Transverse colon (tissue), 4 donors: ENCODE results near the gene KCNQ2. TPM values are rescaled to one million over a fixed set of nuclear protein-coding genes. Genes with fewer than 3 reads are reported as not detected.

ENCODE experiments used
- DNase-seq: peaks from one replicate; pipeline ENCODE4 v3.0.0-alpha.2; 2019
- H3K27ac ChIP-seq, 4 donors: fragments of 200-600 bp; sonication (generic); 2 replicates each; pipeline ENCODE4 v1.5.1; 2016 to 2018; ENCODE audit warnings: inconsistent platforms in 4 of 4
- H3K27me3 ChIP-seq: fragments of 200-600 bp; sonication (generic); 2 replicates; pipeline ENCODE4 v1.5.1; 2017; ENCODE audit warnings: inconsistent platforms
- H3K36me3 ChIP-seq, 4 donors: fragments of 200-600 bp; sonication (generic); 2 replicates each; pipeline ENCODE4 v1.5.1; 2017 to 2019; ENCODE audit warnings: inconsistent platforms in 4 of 4
- H3K4me1 ChIP-seq, 4 donors: fragments of 200-600 bp; sonication (generic); 2 replicates each; pipeline ENCODE4 v1.5.1; 2017 to 2020; ENCODE audit warnings: inconsistent platforms in 4 of 4
- H3K4me3 ChIP-seq, 4 donors: fragments of 200-600 bp; sonication (generic); 1 replicate in 1 of 4; 2 replicates in 3 of 4; pipeline versions ENCODE4 v1.5.1 to v1.6.1; 2017 to 2019; ENCODE audit warnings: inconsistent platforms in 4 of 4
- H3K9me3 ChIP-seq, 2 donors: fragments of 200-600 bp; sonication (generic); 2 replicates each; pipeline ENCODE4 v1.5.1; 2017 to 2019; ENCODE audit warnings: inconsistent platforms in 2 of 2
- EP300 ChIP-seq: sonication (generic); formaldehyde crosslinking; IDR thresholded peaks from one replicate; pipeline ENCODE4 v1.6.1; 2017; ENCODE audit warnings: antibody characterized with exemption, low read depth
- POLR2A ChIP-seq: fragments of 450-650 bp; IDR thresholded peaks from one replicate; pipeline ENCODE4 v1.6.1; 2016; ENCODE audit warnings: antibody characterized with exemption, mild to moderate bottlenecking, moderate library complexity
- POLR2AphosphoS5 ChIP-seq, 3 donors: sonication (generic); formaldehyde crosslinking; IDR thresholded peaks; one replicate each; pipeline ENCODE4 v1.6.1; 2016; ENCODE audit warnings: antibody characterized with exemption in 3 of 3
- WGBS, 2 donors: methylation state at CpG; one replicate each; pipeline ENCODE4 v1.1.5; 2018; ENCODE audit warnings: low coverage in 1 of 2; 5-methylcytosine and 5-hydroxymethylcytosine counted together
- in situ Hi-C, 4 donors: fragments of 200-750 bp; cut with MboI; loops; one replicate each; pipeline versions ENCODE4 v1.15.0 to v1.15.1; 2017; ENCODE audit warnings: low sequenced_read_pairs in 3 of 4, low pct_ligation_motif_present in 1 of 4, low pct_unique_long_range_greater_than_20kb in 1 of 4
- intact Hi-C: fragments of 100-400 bp; cut with DNase I; formaldehyde crosslinking; loops from one replicate; pipeline ENCODE4 v1.15.1; 2023; ENCODE audit warnings: low total_unique reads
- total RNA-seq, 4 donors: library from RNA; depleted of rRNA; stranded (reverse); fragments of >200 nt; gene quantifications; one replicate each; pipeline ENCODE4 v1.1.0, GENCODE V29; 2016
- TF ChIP-seq, protein P1 (sequence below), 5 experiments: fragments of 200-600 bp in 3 of 5; fragments of 450-650 bp in 2 of 5; sonication (generic) in 3 of 5; IDR thresholded peaks; 1 replicate in 2 of 5; 2 replicates in 3 of 5; pipeline ENCODE4 v1.5.1; 2016 to 2017; ENCODE audit warnings: antibody characterized with exemption in 5 of 5, inconsistent platforms in 3 of 5, mild to moderate bottlenecking in 2 of 5, moderate library complexity in 1 of 5

Gene KCNQ2
- total RNA-seq, 4 donors from 2014 or later: 0.32 to 0.41 (median 0.37) TPM; not detected in 1

DNA sequence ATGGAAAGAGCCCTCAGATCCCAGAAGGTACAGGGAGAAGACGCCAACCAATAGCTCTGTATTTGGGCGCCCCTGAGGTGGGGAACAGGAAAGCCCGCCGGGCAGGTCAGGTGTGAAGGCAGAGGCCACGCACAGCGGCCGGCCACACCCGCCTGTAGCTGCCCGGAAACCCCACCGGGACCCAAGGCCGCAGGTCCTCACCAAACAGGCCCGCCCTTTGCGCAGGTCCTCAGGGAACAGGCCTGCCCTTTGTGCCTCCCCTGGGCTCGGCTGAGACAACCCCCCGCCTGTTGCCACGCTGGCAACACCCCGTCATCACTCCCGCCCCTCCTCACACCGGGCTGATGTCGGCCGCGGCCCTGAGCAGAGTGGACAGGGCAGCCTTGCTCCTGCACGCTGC is 66.4 kb downstream of the KCNQ2 start:
- TF ChIP-seq EP300: no peak
- TF ChIP-seq POLR2AphosphoS5 (IDR thresholded peaks at IDR 0.05): no peak
- TF ChIP-seq, protein P1, sequence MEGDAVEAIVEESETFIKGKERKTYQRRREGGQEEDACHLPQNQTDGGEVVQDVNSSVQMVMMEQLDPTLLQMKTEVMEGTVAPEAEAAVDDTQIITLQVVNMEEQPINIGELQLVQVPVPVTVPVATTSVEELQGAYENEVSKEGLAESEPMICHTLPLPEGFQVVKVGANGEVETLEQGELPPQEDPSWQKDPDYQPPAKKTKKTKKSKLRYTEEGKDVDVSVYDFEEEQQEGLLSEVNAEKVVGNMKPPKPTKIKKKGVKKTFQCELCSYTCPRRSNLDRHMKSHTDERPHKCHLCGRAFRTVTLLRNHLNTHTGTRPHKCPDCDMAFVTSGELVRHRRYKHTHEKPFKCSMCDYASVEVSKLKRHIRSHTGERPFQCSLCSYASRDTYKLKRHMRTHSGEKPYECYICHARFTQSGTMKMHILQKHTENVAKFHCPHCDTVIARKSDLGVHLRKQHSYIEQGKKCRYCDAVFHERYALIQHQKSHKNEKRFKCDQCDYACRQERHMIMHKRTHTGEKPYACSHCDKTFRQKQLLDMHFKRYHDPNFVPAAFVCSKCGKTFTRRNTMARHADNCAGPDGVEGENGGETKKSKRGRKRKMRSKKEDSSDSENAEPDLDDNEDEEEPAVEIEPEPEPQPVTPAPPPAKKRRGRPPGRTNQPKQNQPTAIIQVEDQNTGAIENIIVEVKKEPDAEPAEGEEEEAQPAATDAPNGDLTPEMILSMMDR (IDR thresholded peaks at IDR 0.05): no peak
- no peak for TF ChIP-seq POLR2A
- in situ Hi-C loops: no loop called here
- no peak for DNase-seq

DNA sequence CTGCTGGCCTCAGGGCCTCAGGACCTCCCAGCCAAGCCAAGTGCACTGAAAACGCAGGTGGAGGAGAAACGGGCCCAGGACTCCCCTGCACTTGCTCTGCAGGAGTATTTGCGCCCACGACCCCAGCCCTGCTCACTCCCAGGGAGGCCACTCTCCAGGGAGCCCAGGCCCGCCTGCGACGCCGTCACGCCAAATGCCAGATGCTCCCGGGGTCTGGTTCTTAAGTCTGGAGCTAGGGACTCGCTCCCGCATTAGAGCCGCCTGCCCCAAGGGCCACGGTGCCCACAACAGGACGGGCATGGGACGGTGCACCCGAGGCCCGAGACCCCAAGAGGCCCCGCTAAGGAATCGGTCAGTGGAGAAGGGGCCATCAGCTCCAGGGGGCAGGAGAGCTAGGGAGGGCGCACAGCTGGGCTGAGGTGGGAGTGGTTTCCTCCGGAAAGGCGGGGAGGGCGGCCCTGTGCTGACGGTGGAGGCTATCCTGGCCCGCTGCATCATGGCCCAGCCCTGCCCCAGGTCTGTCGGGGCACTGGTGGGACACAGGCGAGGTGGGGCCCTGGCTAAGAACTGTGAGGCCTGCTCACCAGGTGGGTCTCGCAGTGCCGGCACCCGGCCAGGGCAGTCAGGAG is 67.2 kb downstream of the KCNQ2 start:
- 70% methylated on average over 31 of the region's 31 CpGs; no CpG with 5 or more reads in 1 of the 2 donors for WGBS, 2 donors
- in situ Hi-C loops (no loop called here), intact Hi-C loops (no loop called here)
- DNase-seq: no peak
- Histone ChIP-seq H3K9me3 (no peaks in the 10 kb centered on the region), H3K27ac (no peak overlapping the region), H3K4me1 (no peaks in the 10 kb centered on the region), H3K27me3 (no peaks in the 10 kb centered on the region), H3K36me3 (no peaks in the 10 kb centered on the region), H3K4me3 (no peak overlapping the region)
- TF ChIP-seq POLR2AphosphoS5 (IDR thresholded peaks at IDR 0.05): no peak
- TF ChIP-seq POLR2A: no peak
- TF ChIP-seq, protein P1 (IDR thresholded peaks at IDR 0.05): no peak
- TF ChIP-seq EP300: no peak

More for the DNA sequence above, 66.4 kb downstream of the KCNQ2 start:
- no peak overlapping the region for H3K27ac ChIP-seq
- H3K36me3 ChIP-seq: no peaks in the 10 kb centered on the region
- peaks cover 1% of the 10 kb centered on the region for H3K27me3 ChIP-seq
- H3K4me1 ChIP-seq: no peaks in the 10 kb centered on the region
- intact Hi-C loops: no loop called here
- H3K9me3 ChIP-seq: no peaks in the 10 kb centered on the region
- WGBS, 2 donors: 71% methylated on average over 18 of the region's 23 CpGs; no CpG with 5 or more reads in 1 of the 2 donors
- H3K4me3 ChIP-seq: no peak overlapping the region

DNA sequence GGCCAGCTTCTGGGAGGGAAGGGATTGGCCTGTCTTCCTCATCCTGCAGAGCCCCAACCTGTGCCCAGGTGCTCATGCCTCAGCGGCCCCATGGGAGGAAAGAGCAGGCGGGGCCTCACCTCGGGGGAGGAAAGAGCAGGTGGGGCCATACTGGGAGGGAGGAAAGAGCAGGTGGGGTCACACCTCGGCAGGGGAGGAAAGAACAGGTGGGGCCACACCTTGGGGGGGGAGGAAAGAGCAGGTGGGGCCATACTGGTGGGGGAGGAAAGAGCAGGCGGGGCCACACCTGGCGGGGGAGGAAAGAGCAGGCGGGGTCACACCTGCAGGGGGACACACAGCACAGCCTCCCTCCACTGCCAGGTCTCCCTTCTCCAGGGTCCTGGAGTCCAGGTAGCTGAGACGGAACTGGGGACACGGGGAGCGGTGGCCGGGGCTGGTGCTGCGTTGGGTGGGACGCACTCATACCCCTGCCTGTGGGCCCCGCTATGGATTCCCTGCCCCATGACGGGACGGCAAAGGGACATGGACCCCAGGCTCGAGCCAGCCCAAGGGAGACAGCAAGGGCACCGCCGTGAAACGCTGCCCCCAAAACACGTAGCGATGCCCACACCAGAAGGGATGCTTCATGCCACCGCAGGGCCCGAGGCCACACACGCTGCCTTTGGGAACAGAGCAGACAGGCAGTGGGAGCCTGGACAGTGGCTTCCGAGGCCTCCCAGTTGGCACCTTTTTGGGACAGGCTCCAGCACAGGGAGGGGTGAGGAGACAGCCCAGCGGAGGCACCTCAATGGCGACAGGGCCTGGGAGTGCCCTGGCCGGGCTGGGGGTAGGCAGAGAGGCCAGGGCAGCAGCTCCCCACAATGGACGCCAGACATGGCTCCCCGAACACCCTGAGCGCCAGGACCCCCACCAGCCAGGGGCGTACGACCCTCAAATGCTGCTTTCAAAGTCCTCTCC is 68.0 kb downstream of the KCNQ2 start:
- H3K27ac ChIP-seq: no peak overlapping the region
- no peaks in the 10 kb centered on the region for H3K9me3 ChIP-seq
- no peaks in the 10 kb centered on the region for H3K36me3 ChIP-seq
- TF ChIP-seq, protein P1 (IDR thresholded peaks at IDR 0.05): no peak
- TF ChIP-seq POLR2AphosphoS5 (IDR thresholded peaks at IDR 0.05) (no peak), POLR2A (no peak), EP300 (no peak)
- DNase-seq: no peak
- H3K4me3 ChIP-seq: no peak overlapping the region
- H3K4me1 ChIP-seq: no peaks in the 10 kb centered on the region
- in situ Hi-C loops (no loop called here), intact Hi-C loops (no loop called here)
- 76% methylated on average over 32 of the region's 34 CpGs; no CpG with 5 or more reads in 1 of the 2 donors for WGBS, 2 donors
- H3K27me3 ChIP-seq: no peaks in the 10 kb centered on the region

GRCh38 chr20:63403403-63404105 is 68.9 kb downstream of the KCNQ2 start:
- no peaks in the 10 kb centered on the region for H3K4me1 ChIP-seq
- WGBS, 2 donors: 75 to 76% methylated on average over 9 to 19 of the region's 19 CpGs
- no peak overlapping the region for H3K27ac ChIP-seq
- no peak overlapping the region for H3K4me3 ChIP-seq
- H3K9me3 ChIP-seq: no peaks in the 10 kb centered on the region
- no peaks in the 10 kb centered on the region for H3K36me3 ChIP-seq
- in situ Hi-C loops (no loop called here), intact Hi-C loops (no loop called here)
- DNase-seq: no peak
- no peaks in the 10 kb centered on the region for H3K27me3 ChIP-seq
- TF ChIP-seq, protein P1 (IDR thresholded peaks at IDR 0.05): no peak
- TF ChIP-seq POLR2AphosphoS5 (IDR thresholded peaks at IDR 0.05) (no peak), EP300 (no peak), POLR2A (no peak)
